HepG2 (cell line): ENCODE results near the gene EIF3B. TPM values are rescaled to one million over a fixed set of nuclear protein-coding genes. Genes with fewer than 3 reads are reported as not detected.

Source experiments
- ATAC-seq: fragments of 200-7000 bp; cut with Tn5 transposase; 3 replicates; pipeline ENCODE4 v1.9.1; 2020; ENCODE audit warnings: mild to moderate bottlenecking, moderate library complexity
- BruUV-seq: library from RNA; stranded (reverse); fragments of 400-500 nt; replicated peaks from 2 replicates; lab custom pipeline; 2021; lab: Mats Ljungman, UMichigan
- CTCF ChIA-PET: fragments of 300-600 bp; formaldehyde crosslinking; extraction: SDS; loops from one replicate; lab custom pipeline; 2021; ENCODE audit warnings: low total read pairs, inconsistent platforms, low intra/inter-chr PET ratio; lab: Yijun Ruan, JAX
- POLR2A ChIA-PET: fragments of 350-600 bp; sonication (Branson Sonifier 250); formaldehyde crosslinking; loops from one replicate; lab custom pipeline; 2020; ENCODE audit warnings: antibody characterized with exemption, inconsistent platforms; lab: Yijun Ruan, JAX
- DNase-seq: peaks from one replicate; pipeline ENCODE4 v3.0.0-alpha.2; 2015; ENCODE audit warnings: low spot score
- FAIRE-seq: peaks from 3 replicates; lab custom pipeline; 2011; peaks lifted over from hg19 to GRCh38; lab: Jason Lieb, UNC
- H2AFZ ChIP-seq: one replicate; pipeline ENCODE4 v1.6.1; 2011; ENCODE audit warnings: low read length, inconsistent platforms
- H3K27ac ChIP-seq: fragments of 300-600 bp; 3 replicates; pipeline ENCODE4 v1.8.0; 2011; ENCODE audit warnings: mixed run types, mild to moderate bottlenecking, mixed read lengths, low read length, inconsistent platforms; ENCODE audit not compliant: insufficient read depth; ENCODE audit errors: extremely low read length
- H3K27me3 ChIP-seq, 2 experiments: fragments of 200-600 bp in 1 of 2; 2 replicates in 1 of 2; 3 replicates in 1 of 2; pipeline versions ENCODE4 v1.6.0 to v1.8.0; 2011; ENCODE audit warnings: low read length in 2 of 2, mild to moderate bottlenecking in 2 of 2, moderate library complexity in 2 of 2, inconsistent platforms in 1 of 2; ENCODE audit not compliant: insufficient read depth in 2 of 2, control insufficient read depth in 1 of 2
- H3K36me3 ChIP-seq, 2 experiments: fragments of 200-600 bp in 1 of 2; replicated peaks in 1 of 2; 2 replicates in 1 of 2; 3 replicates in 1 of 2; pipeline versions ENCODE4 v1.5.1 to v1.8.0; 2011; ENCODE audit warnings: low read length in 2 of 2, inconsistent platforms in 1 of 2; ENCODE audit not compliant: insufficient read depth in 2 of 2, control insufficient read depth in 1 of 2
- H3K4me1 ChIP-seq: 2 replicates; pipeline ENCODE4 v1.5.1; 2012; ENCODE audit warnings: low read length, inconsistent platforms; ENCODE audit not compliant: insufficient read depth
- H3K4me2 ChIP-seq: 2 replicates; pipeline ENCODE4 v1.6.0; 2011; ENCODE audit warnings: low read depth, low read length, inconsistent platforms
- H3K4me3 ChIP-seq, 3 experiments: fragments of 200-600 bp in 1 of 3; sonication (generic), shearing (Covaris generic) in 1 of 3; replicated peaks in 1 of 3; 2 replicates each; pipeline ENCODE4 v1.5.1; 2011 to 2016; ENCODE audit warnings: low read length in 3 of 3, inconsistent platforms in 2 of 3, low read depth in 2 of 3, mild to moderate bottlenecking in 2 of 3, control low read depth in 1 of 3, mixed read lengths in 1 of 3; ENCODE audit not compliant: insufficient read depth in 1 of 3
- H3K79me2 ChIP-seq: one replicate; pipeline ENCODE4 v1.6.1; 2011; ENCODE audit warnings: low read length, inconsistent platforms; ENCODE audit not compliant: insufficient read depth
- H3K9ac ChIP-seq: 2 replicates; pipeline ENCODE4 v1.6.0; 2011; ENCODE audit warnings: mild to moderate bottlenecking, low read depth, low read length, inconsistent platforms; ENCODE audit not compliant: insufficient read depth
- H3K9me3 ChIP-seq: 2 replicates; pipeline ENCODE4 v1.5.1; 2012; ENCODE audit warnings: mild to moderate bottlenecking, low read length
- H4K20me1 ChIP-seq: 2 replicates; pipeline ENCODE4 v1.6.0; 2011; ENCODE audit warnings: inconsistent platforms, mild to moderate bottlenecking, low read length, moderate library complexity; ENCODE audit not compliant: insufficient read depth
- KLF11 ChIP-seq: IDR thresholded peaks from 2 replicates; pipeline ENCODE4 v1.6.1; 2016; ENCODE audit warnings: missing compliant biosample characterization
- NCOA1 ChIP-seq: sonication (generic); formaldehyde crosslinking; IDR thresholded peaks from 2 replicates; pipeline ENCODE4 v1.9.0; 2021; ENCODE audit warnings: missing genetic modification reagents
- SAFB2 ChIP-seq: sonication (generic); formaldehyde crosslinking; IDR thresholded peaks from 2 replicates; pipeline ENCODE4 v1.5.1; 2020; ENCODE audit warnings: missing genetic modification reagents, low read depth, mild to moderate bottlenecking, borderline replicate concordance
- ZFYVE20 ChIP-seq: sonication (generic); formaldehyde crosslinking; IDR thresholded peaks from 2 replicates; pipeline ENCODE4 v1.8.0; 2023; ENCODE audit warnings: low read depth, mild to moderate bottlenecking, moderate library complexity, missing genetic modification reagents, borderline replicate concordance
- ZNF234 ChIP-seq: sonication (generic); formaldehyde crosslinking; conservative IDR thresholded peaks from 2 replicates; pipeline ENCODE4 v1.5.1; 2020; ENCODE audit warnings: mild to moderate bottlenecking, missing genetic modification reagents
- ZNF547 ChIP-seq: sonication (generic); formaldehyde crosslinking; IDR thresholded peaks from 2 replicates; pipeline ENCODE4 v1.5.1; 2020; ENCODE audit warnings: mild to moderate bottlenecking, missing genetic modification reagents
- ZNF672 ChIP-seq: sonication (generic); formaldehyde crosslinking; IDR thresholded peaks from 2 replicates; pipeline ENCODE4 v1.8.1; 2022; ENCODE audit warnings: missing genetic modification reagents
- ZNF891 ChIP-seq: sonication (generic); formaldehyde crosslinking; IDR thresholded peaks from 2 replicates; pipeline ENCODE4 v1.5.0; 2020; ENCODE audit warnings: mild to moderate bottlenecking, missing genetic modification reagents
- WGBS: methylation state at CpG from one replicate; pipeline ENCODE4 v1.1.6; 2017; ENCODE audit warnings: low lambda C conversion rate; 5-methylcytosine and 5-hydroxymethylcytosine counted together
- in situ Hi-C: cut with HindIII; loops from 2 replicates; pipeline ENCODE4 v1.10.0; 2017; ENCODE audit warnings: low pct_unique_long_range_greater_than_20kb; ENCODE audit not compliant: extremely low pct_ligation_motif_present
- intact Hi-C: fragments of 100-400 bp; cut with micrococcal nuclease; formaldehyde crosslinking; loops from one replicate; pipeline ENCODE4 v1.10.0; 2022; ENCODE audit not compliant: unreplicated experiment
- polyA plus RNA-seq, 8 experiments: library from polyadenylated mRNA; depleted of rRNA in 3 of 8; stranded (reverse) in 7 of 8; unstranded in 1 of 8; fragments of >200 nt; fragmentation: Illumina TruSeq in 4 of 8; extraction: Trizol in 4 of 8; gene quantifications; 2 replicates each; pipeline versions ENCODE4 v1.2.1 to v1.2.3, GENCODE V29; 2011 to 2016; ENCODE audit warnings: low read depth in 4 of 8, missing spikeins in 1 of 8, mixed read lengths in 1 of 8; ENCODE audit not compliant: insufficient read depth in 1 of 8
- total RNA-seq, 5 experiments: library from RNA; depleted of rRNA; stranded (reverse); fragments of >200 nt; fragmentation: Illumina TruSeq; extraction: Trizol; gene quantifications; 2 replicates each; pipeline ENCODE4 v1.2.3, GENCODE V29; 2016; ENCODE audit warnings: low read depth in 1 of 5
- TF ChIP-seq, protein P1 (sequence below): IDR thresholded peaks from 2 replicates; pipeline ENCODE4 v1.6.1; 2016; ENCODE audit warnings: control low read depth
- TF ChIP-seq, protein P2 (sequence below): sonication (generic); formaldehyde crosslinking; IDR thresholded peaks from 2 replicates; pipeline ENCODE4 v1.4.0; 2020; ENCODE audit warnings: missing genetic modification reagents

EIF3B gene
- total and polyA plus RNA-seq, 2 of the 13 experiments (the other 11 are each of a cell fraction or from before 2014, with no cell fraction given), result 92.2 to 241 TPM

DNA sequence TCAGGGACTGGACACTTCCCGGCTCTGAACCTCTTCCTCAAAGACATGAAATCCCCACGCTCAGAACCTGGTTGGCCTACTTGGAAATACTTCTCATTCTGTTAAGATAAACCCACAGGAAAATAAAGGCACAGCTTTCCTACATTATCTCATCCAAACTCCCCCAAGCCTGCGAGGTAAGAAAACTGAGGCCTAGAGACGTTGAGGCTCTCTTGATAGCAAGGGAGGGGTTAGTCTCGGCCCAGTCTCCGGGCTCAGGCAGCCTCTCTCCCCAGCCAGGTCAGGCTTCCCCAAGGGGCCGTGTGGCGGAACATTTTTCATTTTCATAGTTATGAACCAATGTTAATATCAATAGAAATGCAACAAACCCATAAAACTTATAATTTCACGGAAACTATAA is 4.6 kb upstream of the EIF3B start:
- no peaks in the 10 kb centered on the region for H4K20me1 ChIP-seq
- 98% methylated on average over 8 of the region's 9 CpGs for WGBS
- TF ChIP-seq, protein P1, sequence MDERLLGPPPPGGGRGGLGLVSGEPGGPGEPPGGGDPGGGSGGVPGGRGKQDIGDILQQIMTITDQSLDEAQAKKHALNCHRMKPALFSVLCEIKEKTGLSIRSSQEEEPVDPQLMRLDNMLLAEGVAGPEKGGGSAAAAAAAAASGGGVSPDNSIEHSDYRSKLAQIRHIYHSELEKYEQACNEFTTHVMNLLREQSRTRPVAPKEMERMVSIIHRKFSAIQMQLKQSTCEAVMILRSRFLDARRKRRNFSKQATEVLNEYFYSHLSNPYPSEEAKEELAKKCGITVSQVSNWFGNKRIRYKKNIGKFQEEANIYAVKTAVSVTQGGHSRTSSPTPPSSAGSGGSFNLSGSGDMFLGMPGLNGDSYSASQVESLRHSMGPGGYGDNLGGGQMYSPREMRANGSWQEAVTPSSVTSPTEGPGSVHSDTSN (CRISPR knock-in tag), result no peak
- TF ChIP-seq NCOA1, result no peak
- no peak for TF ChIP-seq SAFB2 (CRISPR knock-in tag)
- TF ChIP-seq ZNF891 (CRISPR knock-in tag), result no peak
- TF ChIP-seq ZNF547 (CRISPR knock-in tag), result no peak
- TF ChIP-seq ZFYVE20, result no peak
- no peak for TF ChIP-seq ZNF672 (CRISPR knock-in tag)
- TF ChIP-seq, protein P2, sequence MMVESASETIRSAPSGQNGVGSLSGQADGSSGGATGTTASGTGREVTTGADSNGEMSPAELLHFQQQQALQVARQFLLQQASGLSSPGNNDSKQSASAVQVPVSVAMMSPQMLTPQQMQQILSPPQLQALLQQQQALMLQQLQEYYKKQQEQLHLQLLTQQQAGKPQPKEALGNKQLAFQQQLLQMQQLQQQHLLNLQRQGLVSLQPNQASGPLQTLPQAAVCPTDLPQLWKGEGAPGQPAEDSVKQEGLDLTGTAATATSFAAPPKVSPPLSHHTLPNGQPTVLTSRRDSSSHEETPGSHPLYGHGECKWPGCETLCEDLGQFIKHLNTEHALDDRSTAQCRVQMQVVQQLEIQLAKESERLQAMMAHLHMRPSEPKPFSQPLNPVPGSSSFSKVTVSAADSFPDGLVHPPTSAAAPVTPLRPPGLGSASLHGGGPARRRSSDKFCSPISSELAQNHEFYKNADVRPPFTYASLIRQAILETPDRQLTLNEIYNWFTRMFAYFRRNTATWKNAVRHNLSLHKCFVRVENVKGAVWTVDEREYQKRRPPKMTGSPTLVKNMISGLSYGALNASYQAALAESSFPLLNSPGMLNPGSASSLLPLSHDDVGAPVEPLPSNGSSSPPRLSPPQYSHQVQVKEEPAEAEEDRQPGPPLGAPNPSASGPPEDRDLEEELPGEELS (CRISPR knock-in tag), result no peak
- no peak for TF ChIP-seq ZNF234 (CRISPR knock-in tag)
- no peak for TF ChIP-seq KLF11
- TF ChIP-seq, all 625 proteins: peak for 0
- POLR2A ChIA-PET, result no interaction called here
- no peaks in the 10 kb centered on the region for H3K27me3 ChIP-seq
- H3K4me2 ChIP-seq, result no peak overlapping the region
- no peak overlapping the region for H3K9ac ChIP-seq
- no peak overlapping the region for H2AFZ ChIP-seq
- FAIRE-seq (no peak), DNase-seq (no peak), ATAC-seq (no peak)
- in situ Hi-C loops, result no loop called here
- CTCF ChIA-PET, result no interaction called here
- BruUV-seq, result no TSS peak
- H3K36me3 ChIP-seq, result no peaks in the 10 kb centered on the region
- peaks cover 17% of the 10 kb centered on the region for H3K79me2 ChIP-seq
- intact Hi-C loops, result no loop called here
- no peak overlapping the region for H3K27ac ChIP-seq
- H3K9me3 ChIP-seq, result no peaks in the 10 kb centered on the region
- no peak overlapping the region for H3K4me3 ChIP-seq
- peaks cover 26% of the 10 kb centered on the region for H3K4me1 ChIP-seq
